Choroid plexus epithelial cell (primary cell): ENCODE data around the gene PHLDA1.

Source experiments
- DNase-seq: peaks from one replicate; pipeline ENCODE4 v3.0.0-alpha.2; 2010; ENCODE audit warnings: low read depth
- H3K4me3 ChIP-seq: 2 replicates; pipeline ENCODE4 v1.5.1; 2011; ENCODE audit warnings: low read depth, mild to moderate bottlenecking, control low read depth, low read length, moderate library complexity
- CTCF ChIP-seq: conservative IDR thresholded peaks from 2 replicates; pipeline ENCODE4 v1.5.1; 2011; ENCODE audit warnings: low read depth, mild to moderate bottlenecking, control low read depth, inconsistent platforms, low read length, moderate library complexity

Gene PHLDA1

GRCh38 chr12:76055393-76055792 is 23.8 kb upstream of the PHLDA1 start:
- DNase-seq: no peak
- TF ChIP-seq CTCF: peak; percentile 15
- H3K4me3 ChIP-seq: no peak overlapping the region

GRCh38 chr12:76049575-76050251 is 18.1 kb upstream of the PHLDA1 start:
- DNase-seq: no peak
- no peak overlapping the region for H3K4me3 ChIP-seq
- no peak for TF ChIP-seq CTCF

GRCh38 chr12:76047742-76048141 is 16.2 kb upstream of the PHLDA1 start:
- no peak overlapping the region for H3K4me3 ChIP-seq
- no peak for DNase-seq
- TF ChIP-seq CTCF: no peak

GRCh38 chr12:76047060-76047459 is 15.5 kb upstream of the PHLDA1 start:
- DNase-seq: no peak
- TF ChIP-seq CTCF: no peak
- no peak overlapping the region for H3K4me3 ChIP-seq

- no peak for DNase-seq
- no peak overlapping the region for H3K4me3 ChIP-seq
Observed at GRCh38 chr12:76043377-76043776, 11.8 kb upstream of the PHLDA1 start.

GRCh38 chr12:76042147-76042546 is 10.6 kb upstream of the PHLDA1 start:
- peak; percentile 38 for DNase-seq
- TF ChIP-seq CTCF: no peak
- no peak overlapping the region for H3K4me3 ChIP-seq

More at GRCh38 chr12:76043377-76043776, 11.8 kb upstream of the PHLDA1 start:
- no peak for TF ChIP-seq CTCF

- H3K4me3 ChIP-seq: no peak overlapping the region
- no peak for DNase-seq
- no peak for TF ChIP-seq CTCF
Observed at GRCh38 chr12:76041406-76041805, 9.8 kb upstream of the PHLDA1 start.
